HL-60/S4 treated with phorbol 12-myristate 13-acetate at 8.2 ng/mL for 4 days and 3 days (cell line): ENCODE results near the gene MUC22.

ENCODE experiments used
- in situ Hi-C: fragments of 300-500 bp; cut with MboI; formaldehyde crosslinking; loops from 2 replicates; pipeline ENCODE4 v1.15.0; 2022; ENCODE audit warnings: low sequenced_read_pairs

MUC22 gene

GRCh38 chr6:31070711-31071197 lies 60.5 kb downstream of the MUC22 start:
- in situ Hi-C loops: no loop called here

DNA sequence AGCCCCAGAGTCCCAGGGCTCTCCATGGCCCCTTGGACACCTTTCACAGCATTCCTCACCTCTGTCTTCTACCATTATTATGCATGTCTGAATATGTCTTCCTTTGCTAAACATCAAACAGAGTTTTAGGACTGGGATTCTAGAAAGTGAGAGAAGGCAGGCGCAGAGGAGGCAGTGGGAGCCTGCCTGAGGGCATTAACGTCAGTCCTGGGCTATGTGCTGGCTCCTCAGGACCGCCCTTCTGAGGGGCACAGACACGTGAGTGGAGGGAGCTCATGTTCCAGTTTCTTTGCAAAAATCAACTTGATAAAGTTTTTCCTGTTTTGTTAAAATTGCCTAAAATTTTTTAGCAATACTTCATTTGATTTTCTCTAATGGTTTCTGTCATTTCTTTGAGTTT lies 64.1 kb downstream of the MUC22 start:
- in situ Hi-C loops: no loop called here

- in situ Hi-C loops: loop anchor here (25.0 kb wide), 1 partner anchor 238 kb away; no protein-coding TSS in a partner anchor
These were observed 65.3 kb downstream of the MUC22 start for GRCh38 chr6:31075528-31075927.

DNA sequence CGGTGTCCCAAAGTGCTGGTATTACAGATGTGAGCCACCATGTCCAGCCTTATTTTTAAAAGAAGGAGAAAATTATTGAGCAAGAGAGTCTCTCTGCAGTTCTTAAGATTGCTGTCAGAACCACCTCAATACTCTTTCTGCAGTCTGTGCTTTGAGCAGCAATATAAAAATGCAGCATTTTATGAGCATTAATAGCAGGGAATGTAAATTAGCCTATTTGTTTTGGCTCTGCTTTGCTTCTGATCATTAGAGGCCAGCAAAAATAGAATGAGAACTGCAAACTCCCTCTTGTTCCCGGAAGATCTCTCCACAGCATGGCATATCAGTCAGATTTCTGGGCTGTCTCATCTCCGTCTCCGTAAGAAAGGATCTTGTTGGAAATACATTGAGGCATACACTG lies 66.3 kb downstream of the MUC22 start:
- in situ Hi-C loops: loop anchor here (25.0 kb wide), 1 partner anchor 239 kb away; no protein-coding TSS in a partner anchor

DNA sequence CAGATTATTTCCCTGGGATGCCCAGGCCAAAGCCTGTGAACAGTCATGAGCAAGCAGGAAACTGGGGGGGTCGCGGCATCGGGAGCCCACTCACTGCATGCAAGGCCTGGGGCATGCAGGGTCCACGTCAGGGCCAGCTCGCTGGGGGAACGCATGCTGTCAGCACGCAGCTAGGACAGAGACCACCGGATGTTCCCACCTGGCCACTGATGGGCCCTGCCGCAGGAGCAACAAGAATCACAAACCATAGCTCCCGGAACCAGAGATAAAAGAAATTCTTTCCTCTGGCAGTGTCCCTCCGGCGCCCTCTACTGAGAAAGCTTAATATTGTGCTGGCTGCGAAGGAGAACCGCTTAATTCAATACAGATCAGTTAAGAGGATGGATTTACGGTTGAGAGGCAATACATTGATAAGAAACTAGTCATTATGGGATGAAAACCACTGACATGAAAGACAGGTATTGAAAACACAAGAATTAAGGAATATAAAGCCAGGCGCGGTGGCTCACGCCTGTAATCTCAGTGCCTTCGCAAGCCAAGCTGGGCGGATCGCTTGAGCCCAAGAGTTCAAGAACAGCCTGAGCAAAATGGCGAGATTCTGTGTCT lies 69.5 kb downstream of the MUC22 start:
- in situ Hi-C loops: loop anchor here (25.0 kb wide), 1 partner anchor 242 kb away; no protein-coding TSS in a partner anchor

GRCh38 chr6:31081872-31082271 lies 71.6 kb downstream of the MUC22 start:
- in situ Hi-C loops: loop anchor here (25.0 kb wide), 1 partner anchor 245 kb away; no protein-coding TSS in a partner anchor

DNA sequence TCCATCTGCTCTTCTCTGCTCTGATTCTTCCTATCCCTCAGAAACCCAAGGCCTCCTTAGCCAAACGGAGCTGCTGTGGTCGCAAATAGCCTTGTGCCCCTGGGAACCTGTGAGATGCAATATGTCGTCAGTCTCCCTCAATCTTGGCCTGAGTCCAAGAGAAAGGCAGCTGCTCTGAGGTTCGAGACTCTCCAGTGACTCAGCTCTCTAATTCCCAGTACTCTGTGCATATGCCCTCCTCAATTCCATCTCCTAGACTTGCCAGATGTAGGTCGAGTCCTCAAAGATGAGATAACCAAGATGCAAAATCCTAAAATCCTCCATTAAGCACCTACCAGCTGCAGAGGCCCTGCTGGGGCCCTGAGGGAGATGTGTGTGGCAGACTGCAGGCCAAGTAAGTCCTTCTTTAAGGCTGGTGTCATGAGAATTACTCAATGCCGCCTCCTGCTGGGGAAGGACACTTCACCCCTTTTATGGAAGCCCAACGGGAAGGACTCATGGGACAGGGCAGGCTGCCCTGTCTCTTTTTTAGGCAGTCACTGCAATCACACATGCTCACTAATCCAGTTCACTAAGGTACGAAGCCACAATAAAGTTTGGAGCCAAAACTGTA lies 73.6 kb downstream of the MUC22 start:
- in situ Hi-C loops: loop anchor here (25.0 kb wide), 1 partner anchor 247 kb away; no protein-coding TSS in a partner anchor
